ENCODE results near the gene MYOZ3.

MYOZ3 gene

GRCh38 chr5:150655221-150655620 lies 5.8 kb upstream of the MYOZ3 start:
- peak in 2 of 10 donors; percentile 5 to 56 for DNase-seq
- intact Hi-C loops (cut with DNase I) = loop anchor here (5.0 kb wide), 1 partner anchor 97 kb away; no protein-coding TSS in a partner anchor

- intact Hi-C loops (cut with DNase I) = loop anchor here (1.0 to 5.0 kb wide), 2 partner anchors 95 to 96 kb away; no protein-coding TSS in a partner anchor
- peak in 9 of 10 donors; percentile 53 to 97 (median 65) for DNase-seq
Measured at GRCh38 chr5:150656191-150657132, 4.6 kb upstream of the MYOZ3 start.

- intact Hi-C loops (cut with DNase I) = loop anchor here (5.0 kb wide), 1 partner anchor 94 kb away; no protein-coding TSS in a partner anchor
- DNase-seq = no peak
Measured at GRCh38 chr5:150658121-150658520, 2.9 kb upstream of the MYOZ3 start.

GRCh38 chr5:150658699-150659265 lies 2.3 kb upstream of the MYOZ3 start:
- intact Hi-C loops (cut with DNase I) = loop anchor here (5.0 kb wide), 1 partner anchor 94 kb away; no protein-coding TSS in a partner anchor
- peak in 1 of 10 donors; percentile 52 for DNase-seq

GRCh38 chr5:150659360-150660107 lies 1.5 kb upstream of the MYOZ3 start:
- DNase-seq = peak in 3 of 10 donors; percentile 38 to 75 (median 44)
- intact Hi-C loops (cut with DNase I) = loop anchor here (5.0 kb wide), 1 partner anchor 93 kb away; no protein-coding TSS in a partner anchor

GRCh38 chr5:150660108-150660831 lies 781 bp upstream of the MYOZ3 start:
- peak in 1 of 10 donors; percentile 37 for DNase-seq
- intact Hi-C loops (cut with DNase I) = no loop called here

GRCh38 chr5:150661821-150662596 lies 958 bp downstream of the MYOZ3 start:
- DNase-seq = peak in 1 of 10 donors; percentile 17
- intact Hi-C loops (cut with DNase I) = no loop called here

GRCh38 chr5:150662731-150663516 lies 1.9 kb downstream of the MYOZ3 start:
- intact Hi-C loops (cut with DNase I) = no loop called here
- DNase-seq = peak in 2 of 10 donors; percentile 28 to 56

GRCh38 chr5:150663936-150664335 lies 2.9 kb downstream of the MYOZ3 start:
- DNase-seq = no peak
- intact Hi-C loops (cut with DNase I) = no loop called here

GRCh38 chr5:150665044-150665443 lies 4.0 kb downstream of the MYOZ3 start:
- intact Hi-C loops (cut with DNase I) = no loop called here
- peak in 2 of 10 donors; percentile 26 to 31 for DNase-seq

- DNase-seq = no peak
- intact Hi-C loops (cut with DNase I) = no loop called here
Measured at GRCh38 chr5:150670275-150670947, 9.4 kb downstream of the MYOZ3 start.

GRCh38 chr5:150670948-150671310 lies 9.9 kb downstream of the MYOZ3 start:
- intact Hi-C loops (cut with DNase I) = no loop called here
- no peak for DNase-seq

- peak in 1 of 10 donors; percentile 85 for DNase-seq
- intact Hi-C loops (cut with DNase I) = no loop called here
Measured at GRCh38 chr5:150671509-150672236, 10.6 kb downstream of the MYOZ3 start.

- intact Hi-C loops (cut with DNase I) = no loop called here
- DNase-seq = peak in 7 of 10 donors; percentile 39 to 91 (median 57)
Measured at GRCh38 chr5:150672237-150672883, 11.3 kb downstream of the MYOZ3 start.

- intact Hi-C loops (cut with DNase I) = no loop called here
- DNase-seq = no peak
Measured at GRCh38 chr5:150672884-150673275, 11.8 kb downstream of the MYOZ3 start.

- no peak for DNase-seq
- intact Hi-C loops (cut with DNase I) = no loop called here
Measured at GRCh38 chr5:150674341-150674821, 13.3 kb downstream of the MYOZ3 start.

GRCh38 chr5:150675069-150675468 lies 14.0 kb downstream of the MYOZ3 start:
- intact Hi-C loops (cut with DNase I) = no loop called here
- no peak for DNase-seq

Measured in posterior cingulate gyrus (tissue), 11 donors.